BLaER1 (cell line): ENCODE measurements around the gene NT5E.
"Not testable (repeated sequence)": the region's sequence is repeated elsewhere in the genome, so short reads cannot be mapped to it uniquely, and the experiment has no call there.

ENCODE experiments used
- H3K27ac ChIP-seq: shearing (Covaris generic); formaldehyde crosslinking; 2 replicates; pipeline ENCODE4 v1.8.1; 2022
- H3K27me3 ChIP-seq: shearing (Covaris generic); formaldehyde crosslinking; 2 replicates; pipeline ENCODE4 v1.8.1; 2022
- H3K36me3 ChIP-seq: shearing (Covaris generic); formaldehyde crosslinking; 2 replicates; pipeline ENCODE4 v1.8.1; 2022
- H3K4me1 ChIP-seq: shearing (Covaris generic); formaldehyde crosslinking; 2 replicates; pipeline ENCODE4 v1.8.1; 2022
- H3K4me2 ChIP-seq: shearing (Covaris generic); formaldehyde crosslinking; 2 replicates; pipeline ENCODE4 v1.8.1; 2022
- H3K4me3 ChIP-seq: shearing (Covaris generic); formaldehyde crosslinking; 2 replicates; pipeline ENCODE4 v1.8.1; 2022
- H3K9ac ChIP-seq: shearing (Covaris generic); formaldehyde crosslinking; 2 replicates; pipeline ENCODE4 v1.8.1; 2022
- H3K9me3 ChIP-seq: shearing (Covaris generic); formaldehyde crosslinking; 2 replicates; pipeline ENCODE4 v1.8.1; 2022
- H4K20me1 ChIP-seq: shearing (Covaris generic); formaldehyde crosslinking; 2 replicates; pipeline ENCODE4 v1.8.1; 2022
- Cebpa-rat ChIP-seq: shearing (Covaris generic); IDR thresholded peaks from 2 replicates; pipeline ENCODE4 v1.8.1; 2022

The NT5E gene

GRCh38 chr6:85449818-85450759, at the start of gene NT5E:
Gene NT5E, plus strand, starts transcription at chr6:85450083. Its CDS starts 57 bp downstream, at chr6:85450140.
- H3K27ac ChIP-seq: peak within 1 kb of the TSS; percentile 60
- peak within 1 kb of the TSS; percentile 71 for H3K4me2 ChIP-seq
- peaks cover 44% of the 10 kb centered on the region for H3K4me1 ChIP-seq
- H3K4me3 ChIP-seq: peak within 1 kb of the TSS; percentile 72
- no peaks in the 10 kb centered on the region for H3K36me3 ChIP-seq
- H3K9ac ChIP-seq: peak within 1 kb of the TSS; percentile 76
- no peaks in the 10 kb centered on the region for H3K9me3 ChIP-seq
- H4K20me1 ChIP-seq: no peaks in the 10 kb centered on the region
- no peaks in the 10 kb centered on the region for H3K27me3 ChIP-seq
- no peak for TF ChIP-seq Cebpa-rat

GRCh38 chr6:85400331-85400730, 49.6 kb upstream of the NT5E start:
- H3K4me1 ChIP-seq: peaks cover 25% of the 10 kb centered on the region
- H3K27me3 ChIP-seq: no peaks in the 10 kb centered on the region
- H3K4me3 ChIP-seq: no peak overlapping the region
- no peaks in the 10 kb centered on the region for H4K20me1 ChIP-seq
- H3K9me3 ChIP-seq: 0 out of 2 replicates have a peak, but pooled peaks cover 7% of the 10 kb centered on the region
- no peaks in the 10 kb centered on the region for H3K36me3 ChIP-seq
- no peak for TF ChIP-seq Cebpa-rat
- H3K27ac ChIP-seq: no peak overlapping the region
- H3K4me2 ChIP-seq: no peak overlapping the region
- no peak overlapping the region for H3K9ac ChIP-seq

GRCh38 chr6:85401186-85402021, 48.5 kb upstream of the NT5E start:
- Histone ChIP-seq H3K9ac (no peak overlapping the region), H3K36me3 (no peaks in the 10 kb centered on the region), H3K4me3 (no peak overlapping the region), H3K27ac (no peak overlapping the region), H3K4me1 (peaks cover 25% of the 10 kb centered on the region), H3K27me3 (no peaks in the 10 kb centered on the region), H4K20me1 (no peaks in the 10 kb centered on the region), H3K9me3 (0 out of 2 replicates have a peak, but pooled peaks cover 7% of the 10 kb centered on the region), H3K4me2 (0 out of 2 replicates have a peak overlapping the region, but pooled peaks have one; percentile 24)
- no peak for TF ChIP-seq Cebpa-rat

GRCh38 chr6:85402071-85402470, 47.8 kb upstream of the NT5E start:
- Histone ChIP-seq H3K27ac (no peak overlapping the region), H3K4me2 (no peak overlapping the region), H4K20me1 (no peaks in the 10 kb centered on the region), H3K27me3 (no peaks in the 10 kb centered on the region), H3K4me1 (peaks cover 25% of the 10 kb centered on the region), H3K9ac (no peak overlapping the region), H3K4me3 (no peak overlapping the region), H3K9me3 (0 out of 2 replicates have a peak, but pooled peaks cover 5% of the 10 kb centered on the region), H3K36me3 (no peaks in the 10 kb centered on the region)
- no peak for TF ChIP-seq Cebpa-rat

- Histone ChIP-seq H3K4me2 (peak overlapping the region; percentile 17; the same call in 1 of the 2 replicates), H3K9me3 (no peaks in the 10 kb centered on the region), H3K27ac (no peak overlapping the region), H3K27me3 (no peaks in the 10 kb centered on the region), H3K9ac (no peak overlapping the region), H3K4me1 (peaks cover 25% of the 10 kb centered on the region), H3K36me3 (no peaks in the 10 kb centered on the region), H3K4me3 (no peak overlapping the region), H4K20me1 (no peaks in the 10 kb centered on the region)
- no peak for TF ChIP-seq Cebpa-rat
Observed at GRCh38 chr6:85402922-85403321, 47.0 kb upstream of the NT5E start.

- TF ChIP-seq Cebpa-rat: no peak
- Histone ChIP-seq H3K4me2 (peak overlapping the region; percentile 17; the same call in 1 of the 2 replicates), H3K27me3 (no peaks in the 10 kb centered on the region), H3K9me3 (no peaks in the 10 kb centered on the region), H3K27ac (no peak overlapping the region), H3K9ac (no peak overlapping the region), H3K4me3 (no peak overlapping the region), H3K4me1 (peaks cover 25% of the 10 kb centered on the region), H4K20me1 (no peaks in the 10 kb centered on the region), H3K36me3 (no peaks in the 10 kb centered on the region)
Observed at GRCh38 chr6:85403331-85404015, 46.4 kb upstream of the NT5E start.

- not testable (repeated sequence) for H3K9ac ChIP-seq, H4K20me1 ChIP-seq, H3K9me3 ChIP-seq, H3K27me3 ChIP-seq, H3K36me3 ChIP-seq, H3K27ac ChIP-seq, H3K4me3 ChIP-seq
- peaks cover 25% of the 10 kb centered on the region for H3K4me1 ChIP-seq
- peak overlapping the region; percentile 17; the same call in 1 of the 2 replicates for H3K4me2 ChIP-seq
Observed at GRCh38 chr6:85404016-85404563, 45.8 kb upstream of the NT5E start.

GRCh38 chr6:85404564-85405174, 45.2 kb upstream of the NT5E start:
- H3K4me2 ChIP-seq: no peak overlapping the region
- H4K20me1 ChIP-seq: no peaks in the 10 kb centered on the region
- no peak overlapping the region for H3K27ac ChIP-seq
- H3K9ac ChIP-seq: no peak overlapping the region
- no peaks in the 10 kb centered on the region for H3K36me3 ChIP-seq
- H3K4me1 ChIP-seq: peaks cover 25% of the 10 kb centered on the region
- no peak overlapping the region for H3K4me3 ChIP-seq
- no peaks in the 10 kb centered on the region for H3K9me3 ChIP-seq
- no peaks in the 10 kb centered on the region for H3K27me3 ChIP-seq
- no peak for TF ChIP-seq Cebpa-rat
